T-helper 1 cell (primary cell): Measurements from ENCODE around the gene HTR3D.
"Not testable (repeated sequence)": the region's sequence is repeated elsewhere in the genome, so short reads cannot be mapped to it uniquely, and the experiment has no call there.

Source experiments
- DNase-seq, 5 donors: peaks; one replicate each; pipeline ENCODE4 v3.0.0-alpha.2; 2012 to 2020

Gene HTR3D

DNA sequence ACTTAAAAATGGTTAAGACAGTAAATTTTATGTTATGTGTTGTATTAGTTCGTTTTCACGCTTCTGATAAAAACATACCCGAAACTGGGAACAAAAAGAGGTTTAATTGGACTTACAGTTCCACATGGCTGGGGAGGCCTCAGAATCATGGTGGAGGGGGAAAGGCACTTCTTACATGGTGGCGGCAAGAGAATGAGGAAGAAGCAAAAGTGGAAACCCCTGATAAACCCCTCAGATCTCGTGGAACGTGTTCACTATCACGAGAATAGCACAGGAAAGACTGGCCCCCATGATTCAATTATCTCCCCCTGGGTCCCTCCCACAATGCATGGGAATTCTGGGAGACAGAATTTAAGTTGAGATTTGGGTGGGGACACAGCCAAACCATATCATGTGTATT, 39.6 kb downstream of the HTR3D start:
- DNase-seq, result not testable (repeated sequence)

DNA sequence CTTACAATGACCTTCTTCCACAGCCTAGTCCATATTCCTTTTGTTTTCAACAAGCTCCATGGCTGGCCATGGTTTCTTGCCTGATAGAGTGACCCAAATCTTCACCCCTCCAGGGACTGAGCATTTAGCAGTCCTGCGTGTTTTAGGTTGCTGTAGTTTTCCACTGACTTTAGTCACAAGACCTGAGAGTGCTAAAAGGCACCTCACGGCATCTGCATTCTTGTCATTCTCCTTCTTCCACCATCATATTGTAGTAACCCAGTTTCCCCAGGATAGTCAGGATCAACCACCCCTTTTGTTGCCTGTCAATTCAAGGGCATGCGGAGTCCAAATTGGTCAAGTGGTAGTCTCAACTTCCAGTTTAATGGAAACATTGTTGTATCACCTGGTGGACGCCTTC, 42.1 kb downstream of the HTR3D start:
- no peak for DNase-seq

DNA sequence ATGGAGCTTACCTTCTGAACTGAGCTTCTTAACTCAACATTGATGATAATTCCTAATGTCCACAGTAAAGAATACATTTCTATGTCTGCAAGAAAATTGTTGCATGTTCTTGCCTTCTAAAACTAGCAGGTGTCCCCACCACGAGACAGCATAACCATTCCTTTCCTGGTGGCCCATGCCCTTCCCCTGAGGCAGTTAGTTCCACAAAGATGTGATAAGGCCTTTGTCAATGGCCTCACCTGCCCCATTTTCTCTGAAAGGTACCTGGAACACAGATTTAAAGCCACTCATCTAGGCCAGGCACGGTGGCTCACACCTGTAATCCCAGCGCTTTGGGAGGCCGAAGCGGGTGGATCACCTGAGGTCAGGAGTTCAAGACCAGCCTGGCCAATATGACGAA, 44.4 kb downstream of the HTR3D start:
- DNase-seq, result no peak

DNA sequence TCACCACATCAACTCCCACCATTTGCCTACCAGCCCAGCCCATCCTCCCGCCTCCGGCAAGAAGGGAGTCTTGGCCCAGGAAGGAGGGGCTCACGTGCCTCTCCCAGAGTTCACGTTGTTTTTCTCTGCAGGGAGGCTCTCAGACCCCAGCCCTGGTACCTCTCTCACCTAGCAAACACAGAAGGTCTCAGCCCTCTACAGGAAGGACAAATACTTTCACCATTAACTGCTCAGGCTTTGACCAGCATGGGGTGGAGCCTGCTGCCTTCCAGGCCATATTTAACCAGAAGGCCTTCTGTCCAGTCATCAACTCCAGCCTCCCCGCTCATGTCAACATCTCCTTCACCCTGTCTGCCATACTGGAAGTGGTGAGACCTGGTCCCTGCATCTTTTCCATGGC, 46.3 kb downstream of the HTR3D start:
- no peak for DNase-seq

DNA sequence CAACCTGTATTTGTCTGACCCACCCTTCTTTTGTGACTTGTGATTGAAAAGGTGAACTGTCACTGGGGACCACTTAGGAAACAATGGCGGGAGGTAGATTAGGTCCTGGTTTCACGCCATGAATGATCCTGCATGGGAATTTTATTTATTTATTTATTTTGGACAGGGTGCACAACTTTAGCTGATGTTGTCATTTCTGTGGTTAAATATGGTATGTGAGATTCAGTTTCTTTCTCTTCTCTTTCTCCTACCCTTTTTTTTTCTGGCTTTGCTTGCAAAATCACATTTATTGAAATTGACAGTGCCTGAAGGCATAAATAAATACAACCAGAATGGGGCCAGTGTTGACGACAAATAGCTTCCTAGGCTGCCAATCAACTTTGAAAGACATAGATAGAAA, 47.3 kb downstream of the HTR3D start:
- no peak for DNase-seq

DNA sequence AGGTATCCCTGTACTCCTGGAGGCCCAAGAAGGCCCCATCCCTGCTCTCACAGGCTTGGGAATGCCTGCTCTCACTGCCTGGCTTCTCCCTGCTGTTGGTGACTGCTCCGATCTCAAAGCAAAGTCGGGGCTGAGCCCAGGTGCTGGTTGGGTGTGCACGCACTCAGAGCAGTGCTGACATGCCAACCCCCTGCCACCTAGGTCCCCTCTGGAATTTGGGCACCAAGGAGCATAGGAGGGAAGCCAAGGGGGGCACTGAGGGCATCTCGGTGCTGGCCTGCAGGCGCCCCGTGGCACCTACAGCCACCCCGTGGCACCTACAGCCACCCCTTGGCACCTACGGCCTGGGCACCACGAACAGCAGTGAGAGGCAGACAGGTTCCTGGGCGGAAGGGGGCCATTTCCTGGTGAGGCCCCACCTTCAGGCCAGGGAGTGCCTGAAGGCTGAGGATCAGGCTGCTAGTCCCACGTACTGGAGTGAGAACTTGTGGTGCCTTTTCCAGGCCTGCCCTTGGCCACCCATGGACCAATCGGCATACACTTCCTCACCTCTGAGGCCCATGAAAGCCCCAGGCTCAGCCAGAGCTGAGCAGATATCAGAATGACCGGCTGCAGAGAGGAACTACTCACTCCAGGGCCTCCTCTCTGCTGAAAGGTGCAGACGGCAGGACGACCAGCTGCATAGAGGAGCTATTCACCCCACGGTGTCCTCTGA, 49.7 kb downstream of the HTR3D start:
- no peak for DNase-seq

DNA sequence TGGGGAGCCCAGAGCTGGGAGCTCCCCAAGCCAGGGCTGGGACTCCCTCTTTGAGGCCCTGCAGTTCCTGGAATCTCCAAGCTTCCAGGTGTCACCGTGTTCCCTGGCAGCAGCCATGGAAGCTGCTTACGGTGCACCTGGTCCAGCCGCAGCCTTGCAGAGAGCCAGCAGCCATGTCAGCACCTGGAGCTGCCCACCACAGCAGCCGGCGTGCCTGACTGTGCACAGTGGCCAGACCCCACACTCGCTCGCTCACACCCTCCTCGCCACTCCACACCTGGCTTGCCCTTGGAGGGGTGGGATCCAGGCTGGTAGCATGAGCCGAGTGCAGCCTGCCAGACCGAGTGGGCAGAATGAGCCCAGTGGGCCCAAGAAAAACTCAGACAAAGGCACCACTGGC, 50.5 kb downstream of the HTR3D start:
- no peak for DNase-seq

DNA sequence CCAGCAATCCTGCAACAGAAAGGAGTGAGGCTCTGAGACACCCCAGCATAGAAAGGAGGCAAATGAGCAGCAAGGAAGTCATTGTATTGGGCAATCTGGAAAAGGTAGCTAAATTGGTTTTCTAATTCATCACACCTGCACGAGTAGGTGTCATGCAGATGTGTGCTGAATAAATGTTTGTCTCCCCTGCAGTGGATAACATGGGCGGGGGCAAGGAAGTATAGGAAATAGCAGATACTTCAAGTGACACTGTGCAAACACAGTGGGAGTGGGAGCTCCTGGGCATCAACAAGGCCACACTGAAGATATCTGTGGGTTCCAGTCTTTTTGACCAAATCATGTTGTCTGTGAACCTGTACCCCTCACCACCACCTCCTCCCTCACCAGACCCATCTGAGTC, 50.9 kb downstream of the HTR3D start:
- no peak for DNase-seq

DNA sequence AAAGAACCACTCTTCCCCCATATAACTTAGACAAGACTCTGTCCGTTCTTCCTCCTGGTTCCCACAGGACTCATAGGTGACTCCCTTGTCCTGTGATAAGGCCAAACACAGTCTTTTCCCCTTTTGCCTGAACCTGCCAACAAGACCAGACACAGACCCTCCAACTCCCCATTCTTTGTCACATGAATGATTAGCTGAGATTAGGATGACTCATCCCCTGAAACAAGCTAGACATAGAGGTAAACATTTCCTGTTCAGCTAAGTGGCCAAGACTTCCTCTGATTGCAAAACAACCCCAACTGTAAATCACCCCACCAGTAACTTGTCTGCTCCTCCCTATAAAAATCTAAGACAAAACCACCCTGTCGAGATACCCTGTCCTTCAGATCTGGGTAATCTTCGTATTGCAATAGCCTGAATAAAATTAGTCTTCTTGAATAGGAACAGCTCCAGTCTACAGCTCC, 53.9 kb downstream of the HTR3D start:
- DNase-seq, result peak in 1 of 5 donors; percentile 72
